Karpas-422 (cell line): ENCODE data around the gene ERLIN1. TPM values are rescaled to one million over a fixed set of nuclear protein-coding genes. Genes with fewer than 3 reads are reported as not detected.

ENCODE experiments used
- DNase-seq: peaks from one replicate; pipeline ENCODE4 v3.0.0-alpha.2; 2015
- H2AFZ ChIP-seq: fragments of 200-600 bp; sonication (generic); 2 replicates; pipeline ENCODE4 v1.6.1; 2014; ENCODE audit warnings: antibody characterized with exemption, low read length, mixed read lengths
- H3K27ac ChIP-seq: fragments of 200-600 bp; sonication (generic); 2 replicates; pipeline ENCODE4 v1.5.1; 2014; ENCODE audit warnings: mild to moderate bottlenecking, low read length, moderate library complexity
- H3K27me3 ChIP-seq: fragments of 200-600 bp; sonication (generic); 2 replicates; pipeline ENCODE4 v1.6.1; 2014; ENCODE audit warnings: low read length, mixed read lengths
- H3K36me3 ChIP-seq: fragments of 200-600 bp; sonication (generic); 2 replicates; pipeline ENCODE4 v1.6.1; 2014; ENCODE audit warnings: low read length, mixed read lengths; ENCODE audit not compliant: insufficient read depth
- H3K4me1 ChIP-seq: fragments of 200-600 bp; sonication (generic); 2 replicates; pipeline ENCODE4 v1.6.1; 2014; ENCODE audit warnings: mild to moderate bottlenecking, low read length, mixed read lengths
- H3K4me2 ChIP-seq: fragments of 200-600 bp; sonication (generic); 2 replicates; pipeline ENCODE4 v1.6.1; 2014; ENCODE audit warnings: low read length, low read depth, mild to moderate bottlenecking; ENCODE audit not compliant: poor library complexity, severe bottlenecking
- H3K4me3 ChIP-seq: fragments of 200-600 bp; sonication (generic); 2 replicates; pipeline ENCODE4 v1.5.1; 2014; ENCODE audit warnings: mild to moderate bottlenecking, antibody characterized with exemption, low read length, mixed read lengths
- H3K79me2 ChIP-seq: fragments of 200-600 bp; sonication (generic); 2 replicates; pipeline ENCODE4 v1.6.1; 2014; ENCODE audit warnings: mild to moderate bottlenecking, low read length, mixed read lengths
- H3K9ac ChIP-seq: fragments of 200-600 bp; sonication (generic); 2 replicates; pipeline ENCODE4 v1.6.0; 2014; ENCODE audit warnings: low read length
- H3K9me2 ChIP-seq: fragments of 200-600 bp; sonication (generic), shearing (Covaris generic); replicated peaks from 2 replicates; pipeline ENCODE4 v1.6.0; 2014; ENCODE audit warnings: mild to moderate bottlenecking, low read length, moderate library complexity; ENCODE audit not compliant: insufficient read depth
- H3K9me3 ChIP-seq: fragments of 300-700, 200-600 bp; sonication (generic); 2 replicates; pipeline ENCODE4 v1.6.1; 2014; ENCODE audit warnings: low read length, mixed read lengths
- H4K20me1 ChIP-seq: fragments of 200-600 bp; sonication (generic); 2 replicates; pipeline ENCODE4 v1.6.1; 2014; ENCODE audit warnings: mild to moderate bottlenecking, antibody characterized with exemption, low read length, low read depth; ENCODE audit not compliant: insufficient read depth
- total RNA-seq: library from RNA; depleted of rRNA; stranded (reverse); fragments of >200 nt; shearing (Covaris generic); gene quantifications from 2 replicates; pipeline ENCODE4 v1.2.3, GENCODE V29; 2014; ENCODE audit warnings: low replicate concordance; rRNA removed

Gene ERLIN1
- total RNA-seq, result 8.3 and 9.0 TPM in 2 replicates

DNA sequence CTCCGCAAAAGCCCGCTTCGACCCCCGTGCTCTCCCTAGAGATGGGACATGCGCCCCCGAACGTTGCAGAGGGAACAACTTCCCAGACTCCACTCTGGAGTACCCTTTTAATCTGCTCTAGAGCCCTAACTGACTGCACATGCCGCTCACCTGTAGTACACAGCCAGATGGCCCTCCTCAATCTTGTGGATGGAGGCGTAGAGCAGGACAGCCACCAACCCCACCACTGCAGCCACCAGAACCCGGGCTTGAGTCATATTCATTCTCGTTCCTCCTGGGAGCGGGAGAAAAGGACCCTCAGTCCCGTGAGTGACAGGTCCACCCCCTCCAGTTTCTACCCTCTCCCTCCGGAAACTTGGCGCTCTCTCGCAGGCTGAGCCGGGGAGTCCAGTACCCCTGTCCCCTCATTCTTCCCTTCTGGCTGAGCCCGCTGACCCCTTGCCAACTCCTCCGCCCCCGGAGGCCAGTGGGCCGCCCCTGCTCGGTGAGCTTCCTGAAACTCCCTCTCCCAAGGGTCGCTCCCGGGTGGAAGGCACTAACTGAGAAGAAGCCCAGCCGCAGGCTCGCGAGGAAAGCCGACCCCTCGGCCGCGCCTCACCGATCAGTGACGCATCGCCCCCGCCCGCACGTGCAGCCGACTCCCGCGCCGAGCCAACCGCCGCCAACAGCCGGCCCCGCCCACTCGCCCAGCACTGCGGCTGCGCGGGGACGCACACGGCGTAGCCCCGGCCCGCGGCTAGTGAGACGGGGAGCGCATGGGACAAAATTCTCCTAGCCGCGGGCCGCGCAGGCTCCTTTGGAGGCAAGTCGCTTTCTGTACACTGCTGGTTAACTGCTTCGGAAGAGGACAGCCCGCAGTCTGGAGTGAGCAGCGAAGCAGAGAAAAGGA, at the start of gene ERLIN1:
ERLIN1 (minus strand) TSS at position 666 of the 889 bp plus-strand sequence; CDS start at position 263, 403 bp downstream.
- peak; percentile 98 for DNase-seq
- Histone ChIP-seq H3K27ac (peak within 1 kb of the TSS; percentile 89), H3K4me3 (peak within 1 kb of the TSS; percentile 81), H3K27me3 (no peaks in the 10 kb centered on the region), H3K4me1 (peaks cover 38% of the 10 kb centered on the region), H2AFZ (peak within 1 kb of the TSS; percentile 64; the same call in 1 of the 2 replicates), H3K4me2 (peak within 1 kb of the TSS; percentile 85), H3K9me2 (no peaks in the 10 kb centered on the region), H3K36me3 (peaks cover 49% of the 10 kb centered on the region), H3K9me3 (no peaks in the 10 kb centered on the region), H3K79me2 (peaks cover 91% of the 10 kb centered on the region), H3K9ac (peak within 1 kb of the TSS; percentile 93), H4K20me1 (no peaks in the 10 kb centered on the region)

- Histone ChIP-seq H3K79me2 (peaks cover 31% of the 10 kb centered on the region), H3K27ac (no peak overlapping the region), H3K4me1 (peaks cover 41% of the 10 kb centered on the region), H2AFZ (no peak overlapping the region), H3K9me2 (no peaks in the 10 kb centered on the region), H3K9me3 (no peaks in the 10 kb centered on the region), H3K27me3 (no peaks in the 10 kb centered on the region), H3K4me2 (no peak overlapping the region), H3K4me3 (no peak overlapping the region), H3K9ac (no peak overlapping the region), H4K20me1 (no peaks in the 10 kb centered on the region), H3K36me3 (peaks cover 36% of the 10 kb centered on the region)
- DNase-seq, result no peak
These were observed 46.3 kb upstream of the ERLIN1 start for GRCh38 chr10:100232101-100232500.

DNA sequence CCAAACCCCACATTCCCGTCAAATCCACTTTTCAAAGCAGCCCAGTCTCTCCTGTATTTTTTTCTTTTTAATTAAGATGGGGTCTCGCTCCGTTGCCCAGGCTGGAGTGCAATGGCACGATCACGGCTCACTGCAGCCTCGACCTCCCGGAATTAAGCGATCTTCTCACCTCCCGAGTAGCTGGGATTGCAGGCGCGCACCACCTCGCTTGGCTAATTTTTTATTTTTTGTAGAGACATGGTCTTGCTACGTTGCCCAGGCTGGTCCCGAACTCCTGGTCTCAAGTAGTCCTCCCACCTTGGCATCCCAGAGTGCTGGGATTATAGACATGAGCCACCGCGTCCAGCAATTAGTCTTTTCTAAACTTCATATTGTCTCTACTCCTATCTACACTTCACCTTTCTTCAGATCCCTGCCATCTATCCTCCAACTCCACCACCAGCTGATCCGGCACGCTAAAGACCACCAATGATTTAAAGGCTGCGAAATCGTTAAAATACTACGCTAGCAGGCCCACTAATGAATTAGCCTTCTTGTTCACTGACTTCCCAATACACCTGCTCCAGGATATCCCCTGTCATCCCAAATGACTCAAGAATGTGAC, 44.1 kb upstream of the ERLIN1 start:
- Histone ChIP-seq H3K4me3 (peak overlapping the region; percentile 97), H3K4me2 (peak overlapping the region; percentile 69), H3K4me1 (peaks cover 44% of the 10 kb centered on the region), H3K36me3 (peaks cover 27% of the 10 kb centered on the region), H3K27me3 (no peaks in the 10 kb centered on the region), H3K79me2 (peaks cover 52% of the 10 kb centered on the region), H2AFZ (peak overlapping the region; percentile 94; the same call in 1 of the 2 replicates), H4K20me1 (no peaks in the 10 kb centered on the region), H3K9me2 (no peaks in the 10 kb centered on the region), H3K9ac (peak overlapping the region; percentile 82), H3K9me3 (no peaks in the 10 kb centered on the region), H3K27ac (peak overlapping the region; percentile 35; the same call in 1 of the 2 replicates)
- DNase-seq, result no peak

GRCh38 chr10:100223879-100224278, 38.0 kb upstream of the ERLIN1 start:
- no peaks in the 10 kb centered on the region for H3K27me3 ChIP-seq
- no peaks in the 10 kb centered on the region for H4K20me1 ChIP-seq
- no peaks in the 10 kb centered on the region for H3K9me2 ChIP-seq
- H2AFZ ChIP-seq, result no peak overlapping the region
- DNase-seq, result no peak
- H3K9ac ChIP-seq, result no peak overlapping the region
- H3K4me1 ChIP-seq, result peaks cover 24% of the 10 kb centered on the region
- peaks cover 48% of the 10 kb centered on the region for H3K36me3 ChIP-seq
- H3K9me3 ChIP-seq, result no peaks in the 10 kb centered on the region
- H3K4me3 ChIP-seq, result no peak overlapping the region
- H3K4me2 ChIP-seq, result no peak overlapping the region
- no peak overlapping the region for H3K27ac ChIP-seq
- peaks cover 49% of the 10 kb centered on the region for H3K79me2 ChIP-seq

GRCh38 chr10:100222529-100222928, 36.7 kb upstream of the ERLIN1 start:
- no peak overlapping the region for H3K4me3 ChIP-seq
- H3K36me3 ChIP-seq, result peaks cover 61% of the 10 kb centered on the region
- H4K20me1 ChIP-seq, result no peaks in the 10 kb centered on the region
- no peak overlapping the region for H2AFZ ChIP-seq
- no peak overlapping the region for H3K9ac ChIP-seq
- H3K79me2 ChIP-seq, result peaks cover 36% of the 10 kb centered on the region
- no peaks in the 10 kb centered on the region for H3K27me3 ChIP-seq
- no peak overlapping the region for H3K4me2 ChIP-seq
- H3K27ac ChIP-seq, result no peak overlapping the region
- peaks cover 14% of the 10 kb centered on the region for H3K4me1 ChIP-seq
- H3K9me2 ChIP-seq, result no peaks in the 10 kb centered on the region
- no peaks in the 10 kb centered on the region for H3K9me3 ChIP-seq
- no peak for DNase-seq

GRCh38 chr10:100216006-100216405, 30.2 kb upstream of the ERLIN1 start:
- no peak overlapping the region for H3K27ac ChIP-seq
- H2AFZ ChIP-seq, result no peak overlapping the region
- peaks cover 70% of the 10 kb centered on the region; the same call in 1 of the 2 replicates for H3K36me3 ChIP-seq
- H3K79me2 ChIP-seq, result 0 out of 2 replicates have a peak, but pooled peaks cover 14% of the 10 kb centered on the region
- no peaks in the 10 kb centered on the region for H3K27me3 ChIP-seq
- H3K4me2 ChIP-seq, result no peak overlapping the region
- no peak overlapping the region for H3K9ac ChIP-seq
- peaks cover 4% of the 10 kb centered on the region; the same call in 1 of the 2 replicates for H3K4me1 ChIP-seq
- no peak for DNase-seq
- H3K4me3 ChIP-seq, result no peak overlapping the region
- no peaks in the 10 kb centered on the region for H3K9me2 ChIP-seq
- H4K20me1 ChIP-seq, result no peaks in the 10 kb centered on the region
- H3K9me3 ChIP-seq, result no peaks in the 10 kb centered on the region

- H3K4me3 ChIP-seq, result no peak overlapping the region
- no peaks in the 10 kb centered on the region for H4K20me1 ChIP-seq
- H3K36me3 ChIP-seq, result peaks cover 47% of the 10 kb centered on the region; the same call in 1 of the 2 replicates
These were observed 23.5 kb upstream of the ERLIN1 start for GRCh38 chr10:100209303-100209702.

GRCh38 chr10:100208276-100208675, 22.4 kb upstream of the ERLIN1 start:
- Histone ChIP-seq H3K27me3 (no peaks in the 10 kb centered on the region), H3K9ac (no peak overlapping the region), H3K9me2 (no peaks in the 10 kb centered on the region), H3K9me3 (no peaks in the 10 kb centered on the region), H3K4me3 (no peak overlapping the region), H3K4me1 (peaks cover 4% of the 10 kb centered on the region; the same call in 1 of the 2 replicates), H3K4me2 (no peak overlapping the region), H3K36me3 (peaks cover 47% of the 10 kb centered on the region; the same call in 1 of the 2 replicates), H3K79me2 (peaks cover 10% of the 10 kb centered on the region; the same call in 1 of the 2 replicates), H4K20me1 (no peaks in the 10 kb centered on the region), H2AFZ (no peak overlapping the region), H3K27ac (no peak overlapping the region)
- DNase-seq, result no peak

More at GRCh38 chr10:100209303-100209702, 23.5 kb upstream of the ERLIN1 start:
- H3K4me1 ChIP-seq, result peaks cover 4% of the 10 kb centered on the region; the same call in 1 of the 2 replicates
- no peak for DNase-seq
- H3K27ac ChIP-seq, result no peak overlapping the region
- no peaks in the 10 kb centered on the region for H3K9me2 ChIP-seq
- no peak overlapping the region for H3K9ac ChIP-seq
- peaks cover 15% of the 10 kb centered on the region; the same call in 1 of the 2 replicates for H3K79me2 ChIP-seq
- no peak overlapping the region for H2AFZ ChIP-seq
- H3K27me3 ChIP-seq, result no peaks in the 10 kb centered on the region
- H3K9me3 ChIP-seq, result no peaks in the 10 kb centered on the region
- no peak overlapping the region for H3K4me2 ChIP-seq
